IPS-18c (cell line): ENCODE results near the gene TEX12.
"Not testable (repeated sequence)": the region's sequence is repeated elsewhere in the genome, so short reads cannot be mapped to it uniquely, and the experiment has no call there.

Experiments used
- H3K4me3 ChIP-seq: 2 replicates; pipeline ENCODE4 v1.7.0; 2013; ENCODE audit warnings: low read depth, mild to moderate bottlenecking, low read length, moderate library complexity; ENCODE audit not compliant: insufficient read depth
- H3K9me3 ChIP-seq: one replicate; pipeline ENCODE4 v1.6.1; 2013; ENCODE audit warnings: mild to moderate bottlenecking, low read length, moderate library complexity; ENCODE audit not compliant: control insufficient read depth, insufficient read depth

Gene TEX12

DNA sequence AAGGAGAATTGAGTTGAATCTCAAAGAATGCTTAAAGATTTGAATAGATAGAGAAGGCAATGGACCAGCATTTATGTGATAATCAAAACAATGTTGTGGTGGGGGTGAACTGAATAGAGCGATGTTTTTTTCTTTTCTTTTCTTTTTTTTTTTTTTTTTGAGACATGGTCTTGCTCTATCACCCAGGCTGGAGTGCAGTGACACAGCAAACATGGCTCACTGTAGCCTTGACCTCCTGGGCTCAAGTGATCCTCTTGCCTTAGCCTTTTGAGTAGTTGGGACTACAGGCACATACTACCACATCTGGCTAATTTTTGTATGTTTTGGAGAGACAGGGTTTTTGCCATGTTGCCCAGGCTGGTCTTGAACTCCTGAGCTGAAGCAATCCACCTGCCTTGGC, 5.0 kb upstream of the TEX12 start:
- not testable (repeated sequence) for H3K4me3 ChIP-seq

DNA sequence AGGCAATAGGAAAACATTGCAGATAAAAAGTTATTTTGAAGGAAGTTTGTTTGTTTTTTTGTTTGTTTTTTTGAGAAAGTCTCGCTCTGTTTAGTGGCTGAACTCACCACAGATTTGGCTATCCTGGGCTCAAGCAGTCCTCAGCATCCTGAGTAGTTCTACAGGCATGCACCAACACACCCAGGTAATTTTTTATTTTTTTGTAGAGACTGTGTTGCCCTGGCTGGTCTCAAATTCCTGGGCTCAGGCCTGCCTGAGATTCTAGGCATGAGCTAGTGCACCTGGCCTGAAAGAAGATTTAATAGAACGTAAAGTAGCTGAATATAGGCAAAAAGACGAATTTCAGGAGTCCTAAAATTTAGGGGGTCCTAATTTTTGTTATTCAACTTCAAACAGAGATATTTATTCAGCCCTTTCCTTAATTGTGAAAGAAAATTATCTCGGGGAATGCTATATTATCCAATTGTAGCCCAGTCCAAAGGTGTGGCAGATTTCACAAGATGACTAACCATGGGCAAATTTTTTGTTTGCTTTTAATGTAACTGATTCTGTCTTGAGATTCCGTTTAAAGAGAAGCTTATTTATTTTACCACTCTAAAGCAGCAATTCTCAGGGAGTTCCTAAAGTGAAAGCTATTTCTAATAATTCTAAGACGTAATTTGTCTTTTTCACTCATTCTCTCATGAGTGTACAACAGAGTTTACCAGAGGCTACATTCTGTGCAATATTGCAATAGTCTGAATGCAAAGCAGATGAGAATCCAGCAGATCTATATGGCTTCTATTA, 4.2 kb upstream of the TEX12 start:
- no peak overlapping the region for H3K4me3 ChIP-seq

More for the DNA sequence above, 5.0 kb upstream of the TEX12 start:
- H3K9me3 ChIP-seq = not testable (repeated sequence)

DNA sequence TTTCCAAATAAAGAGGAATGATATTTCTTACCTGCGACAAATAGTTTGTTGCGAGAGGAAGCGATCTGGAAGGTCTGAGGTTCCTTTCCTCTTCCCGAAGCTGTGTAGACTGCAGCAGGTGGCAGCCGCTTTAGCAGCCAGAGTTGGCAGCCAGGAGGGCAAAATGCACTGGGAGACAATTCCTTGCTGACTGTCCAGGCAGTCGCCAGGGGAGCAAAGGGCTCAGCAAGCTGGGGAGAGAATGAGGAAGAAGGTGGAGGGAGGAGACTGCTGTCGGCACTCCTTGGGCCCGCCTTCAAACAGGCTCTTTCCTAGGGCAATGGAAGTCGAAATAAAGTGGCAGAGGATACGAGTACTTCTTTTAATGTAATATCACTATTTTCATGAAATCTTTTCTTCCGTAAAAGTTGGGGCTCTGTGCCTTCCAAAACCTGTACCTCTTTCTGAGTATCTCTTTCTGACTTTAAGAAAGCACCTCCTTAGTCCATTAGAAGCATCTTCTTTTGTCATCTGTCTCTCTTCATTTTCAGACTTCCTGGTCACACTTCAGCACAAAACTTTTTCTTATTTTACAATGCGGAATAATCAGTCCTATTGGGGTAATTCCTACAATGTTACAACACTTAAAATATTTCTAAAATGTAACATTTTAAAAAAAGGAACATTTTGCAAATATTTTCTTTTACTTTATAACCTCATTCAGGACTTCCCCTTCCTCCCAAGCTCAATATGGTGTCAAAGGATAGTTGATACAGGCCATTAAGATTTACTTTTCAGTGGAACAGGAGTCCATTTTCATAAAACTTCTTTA, 3.1 kb upstream of the TEX12 start, which contains the start of gene IL18:
Gene IL18, minus strand, starts transcription at position 220 of the 811 bp plus-strand sequence. CDS start 9,041 bp downstream, outside the sequence.
- H3K4me3 ChIP-seq = no peak within 1 kb of the TSS
- H3K9me3 ChIP-seq = no peaks in the 10 kb centered on the region

More for the DNA sequence above, 4.2 kb upstream of the TEX12 start:
- no peaks in the 10 kb centered on the region for H3K9me3 ChIP-seq

DNA sequence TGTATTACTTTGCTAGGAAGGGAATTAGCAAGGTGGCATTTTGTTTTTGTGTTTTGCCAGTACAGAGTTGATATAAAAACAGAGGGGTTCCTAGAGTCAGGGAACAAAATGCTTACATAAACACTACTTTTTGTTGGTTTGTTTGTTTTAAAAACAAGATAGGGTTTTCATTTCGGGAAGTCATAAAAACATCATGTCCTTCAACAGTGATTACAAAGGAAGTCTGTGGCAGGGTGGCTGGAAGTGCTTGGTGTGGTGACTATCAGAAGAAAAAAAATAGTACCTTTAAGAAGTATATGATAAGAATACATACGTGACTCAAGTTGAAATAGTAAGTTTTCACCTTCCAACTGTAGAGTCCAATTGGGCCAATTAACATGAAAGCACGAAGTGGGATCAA, 2.1 kb upstream of the TEX12 start:
- no peaks in the 10 kb centered on the region for H3K9me3 ChIP-seq
- no peak overlapping the region for H3K4me3 ChIP-seq

DNA sequence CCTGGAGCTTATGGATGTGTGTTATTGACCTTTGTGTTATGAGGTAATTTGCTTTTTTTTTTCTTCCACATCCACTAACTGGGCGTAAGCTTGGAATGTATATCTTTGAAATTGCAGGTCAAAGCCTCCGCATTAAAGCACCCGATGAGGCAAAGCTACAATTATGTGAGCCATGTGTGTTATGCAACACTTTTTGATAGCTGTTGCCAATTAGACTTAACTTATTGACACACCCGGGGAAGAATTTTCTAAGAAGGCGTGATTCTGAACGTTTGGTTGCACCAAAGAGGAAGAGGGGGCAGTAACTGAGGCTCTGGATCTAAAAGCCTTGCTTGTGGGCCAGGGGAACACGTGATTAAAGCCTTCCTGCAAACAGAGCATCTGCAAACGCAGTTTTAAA, 610 bp upstream of the TEX12 start:
- Histone ChIP-seq H3K4me3 (no peak overlapping the region), H3K9me3 (no peaks in the 10 kb centered on the region)

DNA sequence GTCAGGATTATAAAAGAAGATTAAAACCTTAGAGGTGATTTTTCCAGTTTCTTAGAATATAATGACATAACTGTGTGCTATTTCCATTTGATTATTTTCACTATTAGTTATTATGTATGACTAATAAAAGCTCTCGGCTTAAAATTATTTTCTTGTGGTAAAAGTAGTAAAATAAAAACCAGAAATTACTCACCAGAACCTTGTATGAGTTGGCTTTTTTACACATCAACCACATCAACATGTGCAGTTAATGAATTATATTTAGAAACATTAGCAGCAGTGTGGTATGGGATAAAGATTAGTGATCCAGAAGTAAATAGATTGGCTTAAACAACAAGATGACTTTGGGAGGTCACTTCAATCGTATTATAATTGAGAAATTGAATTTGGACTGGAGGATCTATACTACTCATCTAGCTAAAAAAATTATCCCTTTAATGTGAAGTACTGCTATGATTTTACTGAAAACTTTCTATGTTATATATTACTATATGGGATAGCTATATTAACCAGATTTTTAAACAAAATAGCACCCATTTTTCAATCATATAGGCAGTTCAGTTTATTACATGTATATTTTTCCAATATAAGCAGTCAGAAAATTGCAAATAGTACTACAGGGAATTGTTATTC, 5.3 kb downstream of the TEX12 start:
- no peaks in the 10 kb centered on the region for H3K9me3 ChIP-seq
- no peak overlapping the region for H3K4me3 ChIP-seq

DNA sequence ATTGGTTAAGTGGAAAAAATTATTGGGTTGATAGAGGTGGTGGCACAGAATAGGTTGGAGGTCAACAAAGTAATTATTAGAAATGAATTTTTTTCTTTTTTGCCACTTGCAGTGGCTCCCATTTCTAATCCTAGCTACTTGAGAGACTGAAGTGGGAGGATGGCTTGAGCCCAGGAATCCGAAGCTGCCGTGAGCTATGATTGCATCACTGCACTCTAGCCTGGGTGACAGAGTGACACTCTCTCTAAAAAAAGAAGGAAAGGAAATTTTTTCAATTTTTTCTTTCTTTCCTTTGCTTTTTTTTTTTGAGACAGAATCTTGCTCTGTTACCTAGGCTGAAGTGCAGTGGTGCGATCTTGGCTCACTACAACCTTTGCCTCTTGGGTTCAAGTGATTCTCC, 6.0 kb downstream of the TEX12 start:
- no peak overlapping the region for H3K4me3 ChIP-seq
- H3K9me3 ChIP-seq = no peaks in the 10 kb centered on the region

DNA sequence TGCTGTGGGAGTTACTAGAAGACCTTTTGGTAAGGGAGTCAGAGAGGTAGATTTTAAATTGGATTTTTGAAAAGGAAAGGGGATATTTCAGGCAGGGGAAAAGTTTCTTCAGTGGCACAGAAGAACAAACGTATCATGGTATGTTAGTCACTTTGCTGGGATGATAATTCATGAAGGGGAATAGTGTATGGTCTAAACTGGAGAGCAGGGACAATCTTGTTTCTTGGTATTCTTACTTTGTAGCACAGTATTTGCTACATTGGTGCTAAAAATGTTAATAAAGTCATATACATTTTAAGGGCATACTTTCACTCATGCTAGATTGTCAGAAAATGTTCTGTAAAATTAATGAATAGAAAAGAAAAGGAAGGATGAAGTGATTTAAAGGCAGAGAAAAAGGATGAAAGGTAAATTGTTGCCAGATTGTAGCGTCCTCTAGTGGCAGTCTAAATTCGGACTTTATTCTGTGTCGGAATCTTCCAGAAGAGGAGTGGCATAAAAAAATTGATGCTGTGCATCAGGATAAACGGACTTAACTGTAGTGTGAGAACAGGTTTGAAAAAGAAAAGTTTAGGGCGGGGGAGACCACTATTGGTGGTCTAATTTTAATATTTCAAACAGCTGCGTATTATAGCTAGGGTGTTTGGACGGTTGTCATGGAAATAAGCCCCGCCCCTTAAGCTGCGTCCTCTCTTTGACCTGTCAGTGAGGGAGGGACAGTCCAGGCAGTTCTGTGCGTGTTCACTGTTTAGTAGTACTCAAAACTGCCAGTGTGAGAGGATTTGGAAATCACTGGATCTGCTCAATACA, 7.8 kb downstream of the TEX12 start, which contains the start of gene BCO2:
Gene BCO2, plus strand, starts transcription at position 724 of the 810 bp plus-strand sequence. CDS start 90 bp downstream, outside the sequence.
- Histone ChIP-seq H3K9me3 (no peaks in the 10 kb centered on the region), H3K4me3 (peak within 1 kb of the TSS; percentile 34; the same call in 1 of the 2 replicates)

DNA sequence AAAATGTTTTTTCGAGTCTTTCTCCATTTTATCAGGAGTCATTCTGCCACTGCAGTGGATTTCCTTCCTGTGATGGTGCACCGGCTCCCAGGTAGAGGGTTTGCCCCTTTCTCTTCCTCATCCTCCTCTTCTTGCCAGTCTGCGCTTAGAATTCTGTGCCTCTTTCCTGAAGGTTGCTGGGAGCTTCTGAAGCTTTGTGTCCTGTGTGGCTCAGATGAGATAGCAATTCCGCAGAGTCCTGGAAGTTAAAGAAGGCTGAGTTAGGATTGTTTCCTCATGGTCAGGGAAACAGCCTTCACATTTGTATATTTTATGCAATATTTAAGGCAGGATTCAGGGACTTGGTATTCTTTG, 8.4 kb downstream of the TEX12 start:
- H3K4me3 ChIP-seq = no peak overlapping the region
- no peaks in the 10 kb centered on the region for H3K9me3 ChIP-seq

DNA sequence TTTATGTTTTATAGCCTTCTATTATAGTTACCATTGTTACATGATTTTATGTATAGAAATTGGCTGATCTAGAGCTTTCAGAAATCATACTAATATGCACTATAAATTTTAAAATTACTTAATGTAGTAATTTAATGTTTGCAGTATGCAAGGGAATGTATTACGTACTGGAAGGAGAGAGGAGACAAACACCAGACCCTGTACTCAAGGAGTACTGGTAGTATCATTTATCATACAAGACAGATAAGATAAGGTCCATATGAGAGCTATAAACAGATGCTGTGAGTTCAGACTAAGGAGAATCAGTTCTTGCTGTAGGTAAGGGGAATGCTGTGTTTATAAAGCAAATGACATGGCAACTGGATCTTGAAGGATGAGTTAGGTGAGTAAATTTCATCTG, 8.9 kb downstream of the TEX12 start:
- H3K4me3 ChIP-seq = no peak overlapping the region
- H3K9me3 ChIP-seq = no peaks in the 10 kb centered on the region

DNA sequence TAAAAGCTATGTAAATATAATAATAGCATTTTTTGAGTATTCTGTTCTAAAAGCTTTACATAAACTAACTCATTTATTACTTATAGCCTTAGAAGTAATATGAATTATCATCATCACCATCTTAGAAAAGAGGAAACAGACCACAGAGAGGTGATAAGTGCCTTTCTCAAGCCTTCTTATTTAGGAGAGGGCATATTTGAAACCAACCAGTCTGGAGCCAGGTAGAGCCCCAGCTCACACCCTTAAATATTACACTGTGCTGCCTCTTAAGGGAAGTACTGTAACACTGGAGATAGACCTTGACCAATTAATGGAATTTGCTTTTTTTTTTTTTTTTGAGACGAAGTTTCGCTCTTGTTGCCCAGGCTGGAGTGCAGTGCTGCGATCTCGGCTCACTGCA, 10.4 kb downstream of the TEX12 start:
- Histone ChIP-seq H3K4me3 (no peak overlapping the region), H3K9me3 (no peaks in the 10 kb centered on the region)

DNA sequence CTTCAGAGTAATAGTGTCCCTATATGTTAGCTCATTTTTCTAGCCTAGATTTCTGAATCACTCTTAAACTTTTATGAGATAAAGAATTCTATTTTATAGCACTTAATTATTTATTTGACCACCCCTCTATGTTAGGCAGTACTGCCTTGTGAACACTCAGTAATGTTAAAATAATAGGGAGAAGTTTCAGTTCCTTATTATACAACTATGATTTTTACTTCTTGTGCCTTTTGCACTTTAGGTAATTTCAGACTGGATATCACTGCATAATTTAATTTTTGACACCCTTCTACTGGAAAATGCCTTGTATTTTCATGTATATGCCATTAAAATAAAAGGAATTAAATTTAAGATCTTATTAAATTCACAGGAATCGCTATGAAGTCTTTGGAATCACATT, 11.3 kb downstream of the TEX12 start:
- Histone ChIP-seq H3K4me3 (no peak overlapping the region), H3K9me3 (no peaks in the 10 kb centered on the region)

DNA sequence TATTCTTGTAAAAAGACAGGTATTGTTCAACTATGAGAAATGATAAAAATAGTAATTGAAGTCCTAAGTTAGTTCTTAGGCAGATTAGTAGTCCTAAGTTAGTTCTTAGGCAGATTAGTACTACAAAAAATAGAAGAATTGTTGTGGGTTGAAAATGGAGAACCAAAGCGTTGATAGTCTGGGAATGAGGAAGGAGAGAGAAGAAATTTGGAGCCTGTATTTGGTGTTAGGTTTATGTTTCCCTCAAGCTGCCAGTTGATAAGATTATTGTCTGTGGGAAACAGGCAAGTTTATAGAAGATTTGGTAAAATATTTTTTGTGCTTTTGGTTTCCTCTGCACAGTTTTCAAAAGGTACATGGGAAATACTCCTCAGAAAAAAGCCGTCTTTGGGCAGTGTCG, 11.8 kb downstream of the TEX12 start:
- H3K9me3 ChIP-seq = no peaks in the 10 kb centered on the region
- H3K4me3 ChIP-seq = no peak overlapping the region

DNA sequence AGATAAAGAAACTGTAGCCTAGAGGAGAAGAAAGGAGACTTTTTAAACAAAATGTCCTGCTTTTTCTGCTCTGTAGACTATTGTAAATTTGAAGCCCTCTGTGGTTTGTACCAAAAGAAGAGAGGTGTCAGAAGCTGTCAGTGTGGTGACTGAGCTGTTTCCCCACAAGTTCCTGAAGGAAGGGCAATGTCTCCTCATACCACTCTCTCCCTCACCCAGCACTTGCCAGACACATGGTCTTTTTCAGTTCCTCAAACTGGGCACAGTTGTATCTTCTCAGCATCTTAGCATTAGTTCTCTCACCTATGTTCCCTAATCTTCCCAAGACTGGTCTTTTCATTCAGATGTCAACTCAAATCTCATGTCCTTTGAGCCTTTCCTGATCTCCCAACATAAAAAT, 12.4 kb downstream of the TEX12 start:
- Histone ChIP-seq H3K9me3 (no peaks in the 10 kb centered on the region), H3K4me3 (no peak overlapping the region)

DNA sequence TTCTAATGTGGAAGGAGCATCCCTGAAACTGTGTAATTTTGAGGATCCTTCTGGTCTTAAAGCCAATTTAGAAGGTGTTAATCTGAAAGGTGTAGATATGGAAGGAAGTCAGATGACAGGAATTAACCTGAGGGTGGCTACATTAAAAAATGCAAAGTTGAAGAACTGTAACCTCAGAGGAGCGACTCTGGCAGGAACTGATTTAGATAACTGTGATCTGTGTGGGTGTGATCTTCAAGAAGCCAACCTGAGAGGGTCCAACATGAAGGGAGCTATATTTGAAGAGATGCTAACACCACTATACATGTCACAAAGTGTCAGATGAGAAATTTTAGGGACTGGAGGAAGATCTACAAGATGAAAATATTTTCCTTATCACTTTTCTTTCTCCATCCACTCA, 15.7 kb downstream of the TEX12 start:
- Histone ChIP-seq H3K4me3 (no peak overlapping the region), H3K9me3 (no peaks in the 10 kb centered on the region)

DNA sequence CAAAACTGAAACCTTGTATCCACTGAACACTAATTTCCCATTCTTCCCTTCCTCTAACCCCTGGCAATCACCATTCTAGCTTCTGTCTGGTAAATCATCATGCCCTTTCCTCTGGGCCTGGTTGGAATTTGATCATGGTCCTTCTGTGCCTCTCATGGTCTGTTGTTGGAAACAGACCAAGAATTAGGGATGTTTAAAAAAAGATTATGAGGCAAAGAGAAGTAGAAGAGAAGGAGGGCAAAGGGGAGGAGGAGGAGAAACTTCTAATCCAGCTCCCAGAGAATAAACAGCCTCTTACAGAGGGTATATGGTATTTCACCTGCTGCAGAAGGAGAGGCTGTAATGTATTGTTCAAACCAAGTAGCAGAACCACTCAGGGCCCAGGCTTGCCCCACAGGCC, 18.7 kb downstream of the TEX12 start:
- H3K4me3 ChIP-seq = no peak overlapping the region
- H3K9me3 ChIP-seq = no peaks in the 10 kb centered on the region

DNA sequence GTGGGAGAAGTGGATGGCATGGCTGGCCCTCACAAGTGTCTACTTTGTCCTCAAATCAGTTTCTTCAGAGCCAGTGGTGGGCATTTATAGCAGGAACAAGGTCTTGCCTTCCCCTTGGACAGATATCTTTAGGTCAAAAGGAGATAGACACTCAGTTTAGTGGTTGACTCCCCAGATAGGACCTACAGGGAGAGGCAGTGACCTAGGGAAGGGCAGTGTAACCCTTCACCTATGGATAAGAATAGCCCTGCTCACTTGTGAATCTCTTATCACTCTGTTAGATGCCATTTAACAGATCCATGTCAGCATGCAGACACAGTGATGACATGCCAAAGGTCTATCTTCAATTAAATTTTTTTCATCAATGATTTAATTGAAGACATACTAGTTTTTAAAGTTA, 19.1 kb downstream of the TEX12 start:
- H3K9me3 ChIP-seq = no peaks in the 10 kb centered on the region
- no peak overlapping the region for H3K4me3 ChIP-seq
